ENCODE results near the gene CDK14.
A peak's percentile ranks its signal among the peaks of the same experiment; 100 is the strongest.

Gene CDK14

GRCh38 chr7:91182819-91183764 is 587.0 kb downstream of the CDK14 start:
- peak; percentile 98 for DNase-seq

- peak; percentile 76 for DNase-seq
These were observed 589.6 kb downstream of the CDK14 start for GRCh38 chr7:91185771-91186170.

DNA sequence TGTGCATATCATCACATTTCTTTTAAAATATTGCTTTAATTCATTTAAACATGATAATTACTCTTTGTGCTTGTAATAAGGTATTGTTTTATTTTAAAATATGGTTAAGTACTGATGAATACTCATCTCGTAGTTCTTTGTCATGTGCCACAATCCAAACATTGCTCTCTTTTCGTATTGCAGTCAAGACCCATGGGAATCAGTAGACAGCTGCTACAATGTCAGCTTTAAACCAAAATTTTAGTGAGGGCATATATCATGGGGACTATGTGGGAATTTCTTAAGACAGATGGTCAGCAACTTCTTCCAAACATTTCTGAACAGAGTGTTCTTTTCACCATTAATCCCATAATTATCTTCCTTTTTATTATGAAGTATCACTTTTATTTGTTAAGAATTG is 590.9 kb downstream of the CDK14 start:
- DNase-seq, result no peak

- DNase-seq, result peak; percentile 41
These were observed 595.6 kb downstream of the CDK14 start for GRCh38 chr7:91191771-91192170.

GRCh38 chr7:91193141-91193540 is 597.0 kb downstream of the CDK14 start:
- peak; percentile 64 for DNase-seq

DNA sequence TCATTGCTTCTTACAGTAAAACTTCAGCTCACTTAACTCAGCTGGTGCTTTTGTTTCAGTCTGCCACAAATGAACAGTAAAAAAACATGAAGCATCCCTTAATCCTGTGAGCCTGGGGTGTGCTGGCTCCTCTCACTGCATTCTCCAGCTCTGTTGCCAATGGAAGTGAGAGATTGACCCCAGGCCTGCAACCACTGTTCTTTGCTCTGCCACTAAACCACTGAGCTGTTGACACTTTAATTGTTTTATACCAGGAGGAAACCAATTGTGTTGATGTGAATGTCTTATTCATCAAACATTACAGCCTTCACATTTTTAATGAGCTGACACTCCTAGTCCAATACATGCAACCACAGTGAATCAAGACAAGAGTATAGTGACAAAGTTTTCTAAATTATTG is 598.7 kb downstream of the CDK14 start:
- peak; percentile 33 for DNase-seq

DNA sequence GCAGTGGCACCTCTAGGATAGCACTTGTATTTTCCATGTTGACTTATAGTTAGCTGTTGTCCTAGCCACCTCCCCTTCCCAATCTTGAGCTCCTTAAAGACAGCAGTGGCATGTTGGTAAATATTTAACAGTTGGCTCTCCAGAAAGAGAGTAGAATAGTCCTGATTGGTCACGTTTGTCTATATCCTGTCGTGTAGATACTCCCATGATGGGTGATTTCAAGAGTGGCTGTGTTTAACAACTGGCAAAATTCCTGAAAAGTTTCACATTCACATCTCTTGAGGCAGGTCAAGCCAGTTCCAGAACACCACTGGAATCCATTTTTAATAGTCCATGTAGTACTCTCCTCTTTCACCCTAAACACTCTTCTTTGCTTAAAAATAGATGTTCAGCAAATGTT is 599.9 kb downstream of the CDK14 start:
- no peak for DNase-seq

GRCh38 chr7:91198371-91198770 is 602.2 kb downstream of the CDK14 start:
- peak; percentile 16 for DNase-seq

DNA sequence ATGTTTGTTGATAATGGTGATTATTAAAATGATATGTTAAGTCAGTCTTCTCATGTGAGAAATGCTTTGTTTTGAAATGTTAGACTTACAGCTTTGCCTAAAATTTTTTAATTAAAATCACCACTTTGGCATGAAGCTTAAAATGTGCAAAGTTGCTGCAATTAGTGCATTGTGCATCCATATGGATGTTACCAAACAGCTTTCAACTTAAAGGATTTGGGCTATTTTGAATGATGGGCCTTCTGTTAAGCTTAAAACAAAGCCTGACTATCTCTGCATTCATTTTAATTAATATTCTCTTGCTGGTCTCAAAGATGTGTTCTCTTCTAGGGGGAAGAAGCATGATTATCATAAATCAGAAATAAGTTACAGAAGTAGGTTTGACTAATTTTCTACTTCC is 603.5 kb downstream of the CDK14 start:
- no peak for DNase-seq

DNA sequence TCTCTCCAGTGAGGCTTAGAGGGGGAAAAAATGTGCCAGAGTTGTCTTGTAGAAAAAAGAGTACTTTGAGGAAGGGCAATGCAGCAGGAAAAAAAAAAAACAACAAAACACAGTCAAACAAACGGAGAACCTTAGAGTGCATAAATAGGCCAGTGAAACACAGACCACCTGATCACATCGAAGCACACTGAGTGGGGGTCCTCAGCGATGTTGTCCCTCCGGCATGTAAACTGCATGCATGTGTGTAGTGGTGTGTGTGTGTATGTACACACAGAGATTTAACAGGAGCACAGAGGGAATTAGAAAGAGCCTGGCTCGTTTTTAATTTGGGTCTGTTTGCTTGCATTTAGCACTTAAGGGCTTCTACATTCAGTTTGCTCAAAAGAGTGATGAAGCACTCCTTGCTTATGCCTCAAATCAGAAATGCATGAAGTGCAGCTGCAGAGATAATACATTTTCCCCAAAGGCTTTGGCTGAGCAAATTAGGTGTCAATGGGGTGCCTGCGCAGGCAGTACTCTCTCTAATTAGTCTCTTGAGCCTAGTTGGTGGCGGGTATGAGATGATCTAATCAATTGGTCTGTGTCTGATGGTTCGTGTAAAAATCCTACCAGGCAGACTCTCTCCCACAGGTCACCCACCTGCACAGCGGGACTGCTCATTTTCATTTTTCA is 605.5 kb downstream of the CDK14 start:
- no peak for DNase-seq

DNA sequence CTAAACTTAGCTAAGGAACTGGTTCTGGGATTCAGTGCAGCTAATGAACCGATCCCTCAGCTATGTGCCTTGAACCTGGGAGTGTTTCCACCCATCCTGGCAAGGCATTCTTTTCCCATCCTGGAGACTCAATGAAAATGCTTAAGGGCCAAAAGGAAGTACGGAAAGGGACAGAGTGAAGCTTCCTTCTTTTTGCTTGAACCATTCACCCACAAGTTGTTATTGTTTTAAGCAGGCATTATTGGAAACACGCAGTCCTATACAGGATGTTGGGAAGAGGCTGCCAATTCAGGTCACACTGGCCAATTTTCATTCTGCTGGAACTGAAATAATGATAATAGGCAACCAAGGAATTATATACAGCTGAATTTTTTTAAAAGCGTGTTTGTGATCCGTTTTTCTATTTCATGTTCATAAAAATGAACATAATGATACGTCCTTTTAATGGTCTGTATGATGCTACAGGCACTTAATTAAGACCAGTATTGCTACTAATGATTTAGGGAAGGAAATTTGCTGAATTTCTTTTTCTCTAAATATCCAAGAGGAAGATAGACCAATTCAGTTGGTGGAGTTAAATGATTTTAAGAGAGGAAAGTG is 610.3 kb downstream of the CDK14 start:
- no peak for DNase-seq

- peak; percentile 54 for DNase-seq
These were observed 616.5 kb downstream of the CDK14 start for GRCh38 chr7:91212582-91212981.

- DNase-seq, result peak; percentile 31
These were observed 630.3 kb downstream of the CDK14 start for GRCh38 chr7:91226411-91226810.

DNA sequence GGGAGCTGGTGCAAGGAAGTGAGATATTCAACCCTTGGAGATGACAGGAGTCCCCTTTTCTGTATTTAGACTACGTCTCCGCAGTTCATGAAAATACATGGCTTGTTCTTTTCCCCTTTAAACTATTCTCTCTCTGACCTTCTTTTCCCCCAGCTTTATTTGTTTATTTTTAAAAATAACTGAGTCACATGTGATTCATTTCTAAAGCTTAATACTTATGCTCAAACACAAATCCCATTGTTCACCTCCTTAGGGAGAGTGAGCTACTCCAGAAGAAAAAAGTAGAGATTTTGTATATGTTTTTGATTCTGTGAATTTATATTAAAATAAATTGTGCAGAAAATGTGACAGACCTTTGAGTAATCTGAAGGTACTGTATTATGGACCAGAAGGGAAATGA is 632.2 kb downstream of the CDK14 start:
- peak; percentile 20 for DNase-seq

- DNase-seq, result peak; percentile 15
These were observed 632.9 kb downstream of the CDK14 start for GRCh38 chr7:91228927-91229558.

DNA sequence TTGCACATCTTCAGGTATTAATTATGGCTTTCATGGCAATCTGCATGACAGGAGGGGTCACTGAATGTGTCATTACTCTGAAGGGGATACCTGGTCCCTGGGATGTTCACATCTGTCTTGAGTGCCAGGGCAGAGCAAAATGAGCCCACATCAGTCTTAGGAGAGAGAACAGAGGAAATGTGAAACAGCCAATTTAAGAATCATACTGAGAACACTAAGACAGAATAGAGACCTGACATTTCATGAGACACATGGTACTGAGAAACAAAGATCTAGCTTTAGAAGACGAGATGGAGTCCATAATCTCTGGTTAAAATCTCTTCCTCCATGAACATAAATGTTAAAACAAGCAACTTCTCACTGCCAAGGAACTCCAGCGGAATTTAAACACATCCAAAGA is 634.0 kb downstream of the CDK14 start:
- no peak for DNase-seq

- DNase-seq, result no peak
These were observed 634.4 kb downstream of the CDK14 start for GRCh38 chr7:91230503-91230902.

DNA sequence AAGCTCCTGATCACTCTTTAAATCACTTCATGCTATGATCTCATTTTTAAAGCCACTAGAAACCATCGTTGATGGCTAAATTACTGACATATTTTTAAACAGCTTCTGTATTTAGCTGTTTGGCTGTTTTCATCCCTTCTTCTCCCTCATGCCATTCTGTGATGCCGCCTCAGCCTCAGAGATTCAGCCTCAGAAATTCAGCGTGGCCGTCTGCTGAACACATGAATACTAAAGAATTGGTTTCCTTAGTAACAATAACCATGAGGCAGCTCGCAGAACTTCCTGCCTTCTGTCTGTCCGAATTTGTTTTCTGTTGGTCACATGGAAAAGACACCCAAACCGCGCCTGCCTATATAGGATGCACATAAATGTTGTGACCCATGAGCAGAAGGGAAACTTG is 637.1 kb downstream of the CDK14 start:
- peak; percentile 30 for DNase-seq

GRCh38 chr7:91235211-91235832 is 639.2 kb downstream of the CDK14 start:
- no peak for DNase-seq

DNA sequence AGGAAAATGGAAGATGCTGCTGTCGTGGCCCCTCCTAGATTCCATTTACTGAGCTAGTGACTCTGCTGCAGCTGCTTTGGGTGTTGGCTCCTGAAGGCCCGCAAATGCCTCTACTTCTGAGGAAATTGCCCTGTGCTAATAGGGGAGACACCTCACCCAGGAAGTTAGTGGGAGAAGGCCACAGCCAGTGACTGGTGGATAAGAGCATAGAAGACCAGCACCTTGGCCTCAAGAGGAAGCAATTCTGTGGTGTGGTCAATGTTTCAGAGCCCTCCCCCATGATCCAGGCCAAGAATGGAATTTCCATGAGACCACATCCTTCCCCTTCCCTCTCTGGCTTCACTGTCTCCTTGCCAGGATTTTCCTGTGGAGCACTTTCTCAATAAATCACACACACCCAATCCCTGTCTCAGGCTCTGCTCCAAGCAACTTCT is 643.1 kb downstream of the CDK14 start:
- DNase-seq, result peak; percentile 90

GRCh38 chr7:91239772-91240171 is 643.7 kb downstream of the CDK14 start:
- no peak for DNase-seq

DNA sequence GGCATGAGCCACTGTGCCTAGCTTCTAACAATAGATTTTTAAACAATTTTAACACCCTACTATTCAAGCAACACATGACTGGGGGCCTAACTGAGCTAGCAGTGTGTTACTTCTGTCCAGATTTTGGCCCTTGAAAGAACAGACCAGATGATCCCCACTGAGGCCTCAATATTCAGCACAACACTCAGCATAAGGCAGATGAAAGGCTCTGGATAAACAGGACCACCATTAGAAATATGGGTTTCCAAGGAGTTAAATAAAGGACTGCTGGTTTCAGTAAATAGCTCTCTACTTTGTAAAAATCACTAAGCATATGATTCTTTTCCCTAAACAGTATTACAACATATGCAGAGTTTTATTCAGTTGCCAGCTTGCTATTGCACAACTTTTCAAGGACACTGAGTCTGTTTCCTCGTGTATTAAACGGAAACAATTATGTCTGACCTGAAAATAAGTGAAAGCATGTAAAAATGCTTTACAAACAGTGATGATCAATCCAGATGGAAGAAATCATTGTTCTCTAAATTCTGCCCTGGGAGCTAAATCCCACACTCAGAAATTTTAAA is 644.3 kb downstream of the CDK14 start:
- DNase-seq, result peak; percentile 67

Measured in fibroblast of skin of right biceps (primary cell).